Activated CD4-positive, alpha-beta T cell treated with anti-CD3 and anti-CD28 coated beads, Interleukin-10, Interleukin-2, amounts not matched to agents 100 ng/mL and 50 ng/mL, durations not matched to agents 16 hours and 8 hours (primary cell): ENCODE results near the gene ITSN1.
"Not testable (repeated sequence)": the region's sequence is repeated elsewhere in the genome, so short reads cannot be mapped to it uniquely, and the experiment has no call there.

Source experiments
- DNase-seq: peaks from one replicate; pipeline ENCODE4 v3.0.0-alpha.2; 2020

The ITSN1 gene

GRCh38 chr21:33642027-33642895 is at the start of gene ITSN1:
Gene ITSN1, plus strand, starts transcription at chr21:33642501. Its CDS starts 76,328 bp downstream, at chr21:33718829.
- DNase-seq, result peak; percentile 99

DNA sequence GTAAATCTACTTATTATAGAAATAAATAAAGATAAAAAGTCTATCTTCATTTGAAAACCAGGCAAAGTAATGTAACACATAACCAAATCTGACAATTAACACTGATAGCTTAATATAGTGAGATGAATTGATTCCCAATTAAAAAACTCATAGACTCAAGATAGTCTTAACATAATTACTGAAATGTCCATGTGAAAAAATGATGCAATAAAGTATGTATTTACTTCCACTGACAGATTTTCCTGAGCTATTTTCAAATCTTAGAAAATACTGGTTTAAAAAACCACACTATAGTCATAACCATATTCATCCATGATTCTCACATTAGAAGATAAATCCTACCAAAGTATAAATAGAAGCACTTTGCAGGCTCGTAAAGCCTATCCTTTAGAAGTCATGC is 44.2 kb upstream of the ITSN1 start:
- no peak for DNase-seq

DNA sequence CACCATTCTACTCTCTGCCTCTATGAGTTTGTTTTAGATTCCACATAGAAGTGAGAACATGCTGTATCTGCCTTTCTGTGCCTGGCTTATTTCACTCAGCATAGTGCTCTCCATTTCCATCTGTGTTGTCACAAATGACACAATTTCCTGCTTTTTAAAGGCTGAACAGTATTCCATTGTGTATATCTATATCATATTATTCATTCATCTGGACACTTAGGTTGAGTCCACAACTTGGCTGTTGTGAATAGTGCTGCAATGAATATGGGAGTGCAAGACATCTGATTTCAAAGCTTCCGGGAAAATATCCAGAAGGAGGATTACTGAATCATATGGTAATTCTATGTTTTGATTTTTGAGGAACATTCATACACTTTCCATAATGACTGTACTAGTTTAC is 33.7 kb upstream of the ITSN1 start:
- DNase-seq, result no peak

GRCh38 chr21:33611006-33611744 is 31.1 kb upstream of the ITSN1 start:
- DNase-seq, result no peak

DNA sequence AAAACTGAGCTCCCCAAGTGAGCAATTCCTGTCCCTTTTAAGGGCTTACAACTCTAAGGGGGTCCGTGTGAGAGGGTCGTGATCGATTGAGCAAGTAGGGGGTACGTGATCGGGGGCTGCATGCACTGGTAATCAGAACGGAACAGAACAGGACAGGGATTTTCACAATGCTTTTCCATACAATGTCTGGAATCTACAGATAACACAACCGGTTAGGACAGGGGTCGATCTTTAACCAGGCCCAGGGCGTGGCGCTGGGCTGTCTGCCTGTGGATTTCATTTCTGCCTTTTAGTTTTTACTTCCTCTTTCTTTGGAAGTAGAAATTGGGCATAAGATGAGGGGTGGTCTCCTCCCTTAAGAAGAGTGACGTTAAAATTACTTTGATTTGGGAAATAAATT is 24.7 kb upstream of the ITSN1 start:
- not testable (repeated sequence) for DNase-seq

- DNase-seq, result no peak
These were observed 23.9 kb upstream of the ITSN1 start for GRCh38 chr21:33618407-33618806.

- DNase-seq, result no peak
These were observed 22.6 kb upstream of the ITSN1 start for GRCh38 chr21:33619726-33620125.

DNA sequence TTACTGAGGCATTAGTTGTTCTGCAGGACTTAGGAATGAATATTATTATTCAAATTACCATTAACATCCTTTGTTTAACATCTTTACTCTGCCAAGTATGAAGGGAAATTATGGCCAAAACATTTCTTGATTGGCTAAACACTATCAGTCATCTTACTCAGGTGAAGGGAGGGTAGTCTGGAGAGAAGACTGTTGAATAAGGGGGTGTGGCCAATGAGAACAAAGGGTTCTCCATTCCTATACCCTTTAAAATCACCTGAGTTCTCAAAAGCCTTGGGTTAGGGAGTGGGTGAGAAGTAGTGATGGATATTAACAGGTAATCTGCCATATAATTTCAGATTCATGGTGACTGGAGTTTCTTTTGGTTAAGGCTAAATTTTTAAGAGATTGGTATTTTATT is 20.0 kb upstream of the ITSN1 start:
- DNase-seq, result no peak

DNA sequence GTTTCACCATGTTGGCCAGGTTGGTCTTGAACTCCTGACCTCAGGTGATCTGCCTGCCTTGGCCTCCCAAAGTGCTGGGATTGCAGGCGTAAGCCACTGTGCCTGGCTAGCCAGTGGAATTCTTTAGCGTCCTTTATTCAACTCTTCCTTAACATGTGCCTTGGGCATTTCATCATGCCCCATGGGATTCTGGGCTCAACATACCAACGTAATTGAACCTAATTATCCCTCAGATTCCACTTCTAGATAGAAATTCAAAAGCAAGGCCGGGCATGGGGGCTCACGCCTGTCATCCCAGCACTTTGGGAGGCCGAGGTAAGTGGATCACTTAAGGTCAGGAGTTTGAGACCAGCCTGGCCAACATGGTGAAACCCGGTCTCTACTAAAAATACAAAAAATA is 16.1 kb upstream of the ITSN1 start:
- not testable (repeated sequence) for DNase-seq

GRCh38 chr21:33634254-33634653 is 8.0 kb upstream of the ITSN1 start:
- DNase-seq, result no peak

- DNase-seq, result peak; percentile 11
These were observed 1.5 kb upstream of the ITSN1 start for GRCh38 chr21:33640697-33641351.

DNA sequence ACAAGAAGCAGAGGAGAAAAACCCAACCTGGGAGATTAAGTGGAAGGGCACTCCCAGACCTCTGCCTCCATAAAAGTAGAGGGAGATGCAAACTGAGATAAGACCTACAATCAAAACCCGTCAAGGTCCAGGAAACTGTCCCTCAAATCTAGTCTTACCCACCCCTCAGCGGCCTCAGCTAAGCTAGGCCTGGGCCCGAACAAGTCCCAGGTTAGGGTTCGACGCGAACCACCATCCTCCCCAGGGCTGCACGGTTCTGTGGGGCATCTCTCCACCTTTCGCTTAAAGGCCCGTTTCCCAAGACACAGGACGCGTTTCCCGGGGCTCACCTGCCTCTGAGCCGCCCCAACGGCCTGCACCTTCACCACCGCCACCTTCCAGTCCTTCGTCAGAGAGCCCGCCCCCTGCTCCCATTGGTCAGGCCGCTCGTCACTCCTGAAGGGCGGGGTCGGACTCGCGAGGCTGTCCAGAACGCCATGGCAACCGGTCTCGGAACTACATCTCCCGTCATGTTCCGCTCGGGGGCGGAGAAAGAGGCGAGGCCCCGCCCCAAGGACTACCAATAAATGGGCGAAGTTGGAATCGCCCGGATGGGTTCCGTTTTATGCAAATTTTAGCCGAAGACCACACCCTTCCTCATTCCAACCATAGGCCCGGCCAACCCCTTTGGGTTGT is 812 bp upstream of the ITSN1 start, which contains the start of gene CRYZL1:
TSS of gene CRYZL1 (minus strand) at position 390 of the 675 bp plus-strand sequence. CDS start 10,190 bp downstream, outside the sequence.
- peak; percentile 100 for DNase-seq

DNA sequence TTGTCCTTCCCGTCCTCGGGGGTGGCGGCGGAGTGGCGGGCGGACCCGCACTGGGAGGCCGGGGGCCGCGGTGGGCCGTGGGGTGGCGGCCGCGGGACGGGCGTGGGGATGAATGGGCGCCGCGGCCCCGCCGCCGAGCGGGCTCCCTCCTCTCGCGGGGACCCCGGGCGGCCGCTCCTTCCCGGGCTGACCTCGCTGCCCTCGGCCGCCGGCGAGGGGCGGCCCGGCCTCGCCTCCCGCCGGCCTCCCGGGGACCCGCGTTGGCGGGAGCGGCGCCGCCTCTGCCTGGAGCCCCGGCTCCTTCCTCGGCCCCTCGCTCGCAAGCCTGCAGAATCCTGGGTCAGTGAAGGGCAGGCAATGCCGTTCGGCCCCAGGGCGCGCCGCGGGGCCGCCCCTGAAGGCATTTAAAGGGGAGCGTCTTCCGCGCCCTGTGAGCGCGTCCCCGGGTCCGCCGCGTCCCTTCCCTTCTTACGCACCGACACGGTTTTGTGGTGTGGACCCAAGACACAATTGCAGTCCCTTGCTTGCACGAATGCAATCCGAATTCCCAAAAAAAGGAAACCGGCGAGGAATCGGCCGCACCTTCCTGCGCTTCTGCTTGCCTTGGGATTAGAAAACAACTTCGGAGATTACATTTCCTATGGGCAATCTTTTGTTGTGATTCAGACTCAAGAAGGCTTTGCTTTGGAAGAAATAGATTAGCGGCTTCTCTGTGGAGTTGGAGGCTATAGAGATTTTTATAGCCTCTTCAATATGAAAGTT is 776 bp downstream of the ITSN1 start:
- peak; percentile 12 for DNase-seq

GRCh38 chr21:33643658-33644311 is 1.5 kb downstream of the ITSN1 start:
- DNase-seq, result no peak

DNA sequence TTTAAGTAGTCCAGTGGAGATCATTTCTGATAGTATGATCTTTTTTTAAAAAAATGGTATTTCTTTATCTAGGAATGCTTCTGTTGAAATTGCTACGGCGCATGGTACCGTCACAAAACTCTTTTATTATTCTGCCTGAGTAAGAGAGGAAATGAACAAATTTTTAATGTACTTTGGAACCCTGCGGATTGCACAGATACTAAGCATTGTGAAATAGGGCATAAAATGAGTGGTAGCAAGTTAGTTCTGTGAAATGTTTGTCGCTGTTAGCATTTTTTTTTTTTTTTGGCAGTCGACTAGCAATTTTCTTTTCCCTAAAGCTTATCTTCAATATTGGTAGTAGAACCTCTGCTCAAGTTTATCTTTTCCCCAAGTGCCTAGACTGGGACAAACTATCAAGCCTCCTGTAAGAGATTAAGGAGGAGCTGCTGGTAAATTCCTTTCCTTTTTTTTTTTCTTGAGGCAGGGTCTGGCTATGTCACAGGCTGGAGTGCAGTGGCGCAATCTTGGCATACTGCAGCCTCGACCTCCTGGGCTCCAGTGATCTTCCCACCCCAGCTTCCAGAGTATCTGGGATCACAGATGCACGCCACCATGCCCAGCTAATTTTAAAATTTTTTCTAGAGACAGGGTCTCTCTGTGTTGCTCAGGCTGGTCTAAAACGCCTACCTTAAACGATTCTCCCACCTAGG is 2.2 kb downstream of the ITSN1 start:
- no peak for DNase-seq

GRCh38 chr21:33645730-33646129 is 3.4 kb downstream of the ITSN1 start:
- DNase-seq, result no peak

DNA sequence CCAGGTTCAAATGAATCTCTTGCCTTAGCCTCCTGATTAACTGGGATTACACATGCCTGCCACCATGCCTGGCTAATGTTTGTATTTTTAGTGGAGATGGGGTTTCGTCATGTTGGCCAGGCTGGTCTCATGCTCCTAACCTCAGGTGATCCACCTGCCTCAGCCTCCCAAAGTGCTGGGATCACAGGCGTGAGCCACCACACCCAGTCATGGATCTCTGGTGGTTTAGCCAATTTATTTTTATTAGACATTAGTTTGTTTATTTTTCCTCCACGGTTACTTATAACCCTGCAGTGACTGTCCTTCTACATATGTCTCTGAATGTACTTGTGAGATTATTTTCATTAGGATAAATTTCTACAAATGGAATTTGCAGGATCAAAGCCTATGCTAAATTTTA is 5.3 kb downstream of the ITSN1 start:
- no peak for DNase-seq

- no peak for DNase-seq
These were observed 6.3 kb downstream of the ITSN1 start for GRCh38 chr21:33648555-33648954.

DNA sequence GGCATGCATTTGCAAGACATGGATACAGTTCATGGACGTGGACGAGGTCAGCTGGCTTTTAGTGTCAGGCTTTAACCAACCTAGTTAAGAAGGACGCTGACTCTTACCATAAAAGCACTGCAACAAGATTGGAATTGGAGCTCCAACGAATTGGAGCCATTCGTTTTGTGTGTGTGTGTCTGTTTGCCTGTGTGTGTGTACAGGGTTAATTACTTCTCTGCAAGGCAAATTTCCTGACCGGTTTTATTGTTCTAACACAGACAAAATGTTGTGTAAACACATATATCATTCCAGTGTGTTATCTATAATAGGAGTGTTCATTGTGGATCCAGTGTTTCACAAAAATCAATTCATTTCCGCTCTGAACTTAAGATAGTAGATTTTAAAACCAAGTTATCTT is 7.9 kb downstream of the ITSN1 start:
- no peak for DNase-seq

GRCh38 chr21:33650929-33651509 is 8.7 kb downstream of the ITSN1 start:
- DNase-seq, result no peak
